Heart left ventricle (tissue), 16 donors: ENCODE data around the gene ZNF664. TPM values are rescaled to one million over a fixed set of nuclear protein-coding genes. Genes with fewer than 3 reads are reported as not detected.
A peak's percentile ranks its signal among the peaks of the same experiment; 100 is the strongest.
"Not testable (repeated sequence)": the region's sequence is repeated elsewhere in the genome, so short reads cannot be mapped to it uniquely, and the experiment has no call there.

Experiments used
- ATAC-seq, 4 donors: fragments of 200-7000 bp; cut with Tn5 transposase; one replicate each; pipeline ENCODE4 v1.9.1; 2020 to 2022; ENCODE audit warnings: moderate library complexity in 4 of 4, mild to moderate bottlenecking in 3 of 4, moderate number of reproducible peaks in 1 of 4
- DNase-seq, 5 donors: peaks; one replicate each; pipeline ENCODE4 v3.0.0-alpha.2; 2020
- H3K27ac ChIP-seq, 12 donors: fragments of 200-600 bp; sonication (generic) in 4 of 12; one replicate each; pipeline versions ENCODE4 v1.5.0 to v1.8.0; 2016 to 2022; ENCODE audit warnings: mild to moderate bottlenecking in 2 of 12
- H3K27me3 ChIP-seq, 9 donors: fragments of 200-600 bp; sonication (generic) in 2 of 9; one replicate each; pipeline versions ENCODE4 v1.5.1 to v1.8.0; 2016 to 2022; ENCODE audit warnings: mild to moderate bottlenecking in 3 of 9
- H3K36me3 ChIP-seq, 9 donors: fragments of 200-600 bp; sonication (generic) in 2 of 9; one replicate each; pipeline versions ENCODE4 v1.5.0 to v1.8.0; 2018 to 2022; ENCODE audit warnings: mild to moderate bottlenecking in 2 of 9
- H3K4me1 ChIP-seq, 12 donors: fragments of 200-600 bp; sonication (generic) in 4 of 12; one replicate each; pipeline versions ENCODE4 v1.5.0 to v1.8.0; 2016 to 2022; ENCODE audit warnings: mild to moderate bottlenecking in 3 of 12
- H3K4me3 ChIP-seq, 12 donors: fragments of 200-600 bp; sonication (generic) in 4 of 12; one replicate each; pipeline versions ENCODE4 v1.5.0 to v1.8.0; 2017 to 2022; ENCODE audit warnings: mild to moderate bottlenecking in 9 of 12, moderate library complexity in 4 of 12
- H3K9me3 ChIP-seq, 12 donors: fragments of 200-600 bp; sonication (generic) in 4 of 12; one replicate each; pipeline versions ENCODE4 v1.5.0 to v1.8.0; 2016 to 2022; ENCODE audit warnings: mild to moderate bottlenecking in 1 of 12
- CTCF ChIP-seq, 12 donors: fragments of 200-600 bp; sonication (generic) in 4 of 12; IDR thresholded peaks; one replicate each; pipeline versions ENCODE4 v1.5.0 to v1.8.0; 2018 to 2022; ENCODE audit warnings: antibody characterized with exemption in 12 of 12, mild to moderate bottlenecking in 5 of 12
- POLR2A ChIP-seq, 2 donors: fragments of 450-650 bp; IDR thresholded peaks; one replicate each; pipeline ENCODE4 v1.6.1; 2017; ENCODE audit warnings: antibody characterized with exemption in 2 of 2, mild to moderate bottlenecking in 2 of 2, moderate library complexity in 2 of 2
- WGBS, 4 donors: extraction: QIAGEN DNeasy Blood & Tissue Kit in 2 of 4; methylation state at CpG; one replicate each; pipeline versions ENCODE4 v1.1.5 to v1.1.7; 2013 to 2018; 5-methylcytosine and 5-hydroxymethylcytosine counted together
- intact Hi-C, 10 donors: fragments of 100-400 bp; cut with DNase I; formaldehyde crosslinking; loops; one replicate each; pipeline versions ENCODE4 v1.11.1 to v1.14.2; 2022
- polyA plus RNA-seq, 2 donors: library from polyadenylated mRNA; stranded (reverse); fragments of 200-250 nt; gene quantifications; one replicate each; pipeline ENCODE4 v1.2.3, GENCODE V29; 2013
- total RNA-seq, 9 donors: library from RNA; depleted of rRNA in 2 of 9; stranded (reverse); fragments of >200 nt in 2 of 9; fragmentation: NEBNext Ultra II Directional in 3 of 9; extraction: Animal tissue kit (Norgen Biotek cat#: 25700) in 3 of 9; gene quantifications; one replicate each; pipeline versions ENCODE4 v1.1.0 to v1.2.4, GENCODE V29; 2016 to 2023
- donor health status: ischemic (EF 13 %, LVEDD 7.1; RV severe dilation, severe dysfunction).
- donor health status: healthy with polysubstance abuse.
- donor health status: DM: no; HTN: yes; CAD: no.
- donor health status: DM: no; HTN: no; CAD: no.
- donor health status: ischemic (EF 25% LVEDD 6.9; RV normal size, moderate dysfunction).
- donor health status: ischemic (EF 25% LVEDD 5.7; RV mildly dilated, moderate dysfunction).
- donor health status: healthy.
- donor health status: DM: yes; HTN: yes; CAD: no.
- donor health status: ischemic (EF 35%, LVEDD 5.7; RV mildly dilated, moderate dysfunction).
- donor health status: nonischemic (EF 11% LVEDD 7.7; RV severe dilation, severe dysfunction).
- donor health status: DM: yes; HTN: yes; CAD: no.
- donor health status: PGD.
- donor health status: ischemic (EF 29% LVEDD 5.4; RV normal size, mild dysfunction).
- donor health status: nonischemic (EF 23%, LVEDD 6.1; RV moderate dilation, normal function).

ZNF664 gene
- total and polyA plus RNA-seq, 11 donors, result 43.1 to 104 (median 73.3) TPM

- Histone ChIP-seq H3K9me3 (peaks cover 0 to 12% (median 0%) of the 10 kb centered on the region in 12 donors), H3K27ac (no peak overlapping the region), H3K4me1 (peaks cover 0 to 39% (median 11%) of the 10 kb centered on the region in 12 donors), H3K27me3 (no peaks in the 10 kb centered on the region), H3K36me3 (peaks cover 0 to 60% (median 52%) of the 10 kb centered on the region in 9 donors), H3K4me3 (no peak overlapping the region)
- 89 to 92% (median 91%) methylated on average over 10 of the region's 10 CpGs for WGBS, 4 donors
- ATAC-seq (no peak), DNase-seq (no peak)
- TF ChIP-seq POLR2A (IDR thresholded peaks at IDR 0.05), result no peak
- no peak for TF ChIP-seq CTCF (IDR thresholded peaks at IDR 0.05)
- intact Hi-C loops, result no loop called here
Measured at GRCh38 chr12:123944696-123945095, 28.3 kb upstream of the ZNF664 start.

GRCh38 chr12:123945287-123946151 is 27.5 kb upstream of the ZNF664 start:
- peaks cover 0 to 12% (median 0%) of the 10 kb centered on the region in 12 donors for H3K9me3 ChIP-seq
- H3K4me1 ChIP-seq, result peaks cover 0 to 47% (median 18%) of the 10 kb centered on the region in 12 donors
- intact Hi-C loops, result no loop called here
- H3K4me3 ChIP-seq, result no peak overlapping the region
- 84 to 90% (median 89%) methylated on average over 25 of the region's 25 CpGs for WGBS, 4 donors
- peaks cover 0 to 52% (median 44%) of the 10 kb centered on the region in 9 donors for H3K36me3 ChIP-seq
- H3K27me3 ChIP-seq, result no peaks in the 10 kb centered on the region
- ATAC-seq, result no peak
- TF ChIP-seq CTCF (IDR thresholded peaks at IDR 0.05) (no peak), POLR2A (IDR thresholded peaks at IDR 0.05) (no peak)
- peak overlapping the region in 2 of 12 donors; percentile 44 to 48 for H3K27ac ChIP-seq
- DNase-seq, result no peak

GRCh38 chr12:123946152-123946515 is 26.9 kb upstream of the ZNF664 start:
- 80 to 89% (median 87%) methylated on average over 8 of the region's 8 CpGs for WGBS, 4 donors
- ATAC-seq (peak in 3 of 4 donors; percentile 3 to 17 (median 4)), DNase-seq (no peak)
- peaks cover 0 to 12% (median 0%) of the 10 kb centered on the region in 12 donors for H3K9me3 ChIP-seq
- no peaks in the 10 kb centered on the region for H3K27me3 ChIP-seq
- H3K27ac ChIP-seq, result peak overlapping the region in 4 of 12 donors; percentile 11 to 48 (median 38)
- peaks cover 0 to 46% (median 39%) of the 10 kb centered on the region in 9 donors for H3K36me3 ChIP-seq
- no peak overlapping the region for H3K4me3 ChIP-seq
- TF ChIP-seq CTCF (IDR thresholded peaks at IDR 0.05) (no peak), POLR2A (IDR thresholded peaks at IDR 0.05) (no peak)
- peaks cover 0 to 53% (median 22%) of the 10 kb centered on the region in 12 donors for H3K4me1 ChIP-seq
- intact Hi-C loops, result no loop called here

- Histone ChIP-seq H3K4me1 (peaks cover 0 to 60% (median 25%) of the 10 kb centered on the region in 12 donors), H3K27ac (peak overlapping the region in 4 of 12 donors; percentile 11 to 48 (median 38)), H3K36me3 (peaks cover 0 to 39% (median 33%) of the 10 kb centered on the region in 9 donors)
- H3K27me3 ChIP-seq, intact Hi-C loops, H3K4me3 ChIP-seq, H3K9me3 ChIP-seq: not testable (repeated sequence)
- WGBS, 4 donors, result 85 to 96% (median 89%) methylated on average over 16 to 34 of the region's 35 CpGs
- DNase-seq (peak in 2 of 5 donors; percentile 57 to 60), ATAC-seq (peak; percentile 50 to 88 (median 80))
Measured at GRCh38 chr12:123946516-123947505, 26.2 kb upstream of the ZNF664 start.

- 87 to 96% (median 91%) methylated on average over 6 to 7 of the region's 7 CpGs for WGBS, 4 donors
- intact Hi-C loops, H3K9me3 ChIP-seq, H3K27ac ChIP-seq, H3K4me3 ChIP-seq, H3K27me3 ChIP-seq, ATAC-seq, DNase-seq: not testable (repeated sequence)
- Histone ChIP-seq H3K36me3 (peaks cover 0 to 32% (median 26%) of the 10 kb centered on the region in 9 donors), H3K4me1 (peaks cover 0 to 67% (median 31%) of the 10 kb centered on the region in 12 donors)
Measured at GRCh38 chr12:123947531-123947930, 25.5 kb upstream of the ZNF664 start.
